Gastrocnemius medialis (tissue), 4 donors: Measurements from ENCODE around the gene WFIKKN1.

Experiments used
- POLR2A ChIP-seq, 2 donors: fragments of 450-650 bp; IDR thresholded peaks; one replicate each; pipeline ENCODE4 v1.6.1; 2017; ENCODE audit warnings: antibody characterized with exemption in 2 of 2, mild to moderate bottlenecking in 2 of 2, moderate library complexity in 2 of 2
- TF ChIP-seq, protein P1 (sequence below), 5 experiments: fragments of 450-650 bp in 3 of 5; fragments of 200-600 bp in 2 of 5; sonication (generic) in 2 of 5; IDR thresholded peaks in 4 of 5; conservative IDR thresholded peaks in 1 of 5; 1 replicate in 4 of 5; 2 replicates in 1 of 5; pipeline ENCODE4 v1.5.1; 2016 to 2019; ENCODE audit warnings: antibody characterized with exemption in 5 of 5, mild to moderate bottlenecking in 3 of 5, moderate library complexity in 3 of 5

DNA sequence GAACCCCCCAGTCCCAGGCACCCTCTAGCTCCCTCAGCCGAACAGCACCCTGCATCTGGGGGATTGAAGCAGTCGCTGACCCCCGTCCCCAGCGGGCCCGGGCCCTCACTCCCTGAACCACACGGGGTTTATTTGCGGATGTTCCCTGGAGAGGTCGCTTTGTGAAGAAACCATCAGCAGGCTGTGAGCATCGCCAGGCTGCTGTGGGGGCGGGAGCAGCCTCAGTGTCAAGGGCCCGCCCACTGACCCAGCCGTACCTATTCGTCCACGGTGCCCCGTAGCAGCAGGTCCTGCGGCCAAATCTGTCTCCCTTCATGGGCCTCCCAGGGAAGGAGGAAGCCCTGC, 47.3 kb upstream of the WFIKKN1 start:
- TF ChIP-seq, protein P1, sequence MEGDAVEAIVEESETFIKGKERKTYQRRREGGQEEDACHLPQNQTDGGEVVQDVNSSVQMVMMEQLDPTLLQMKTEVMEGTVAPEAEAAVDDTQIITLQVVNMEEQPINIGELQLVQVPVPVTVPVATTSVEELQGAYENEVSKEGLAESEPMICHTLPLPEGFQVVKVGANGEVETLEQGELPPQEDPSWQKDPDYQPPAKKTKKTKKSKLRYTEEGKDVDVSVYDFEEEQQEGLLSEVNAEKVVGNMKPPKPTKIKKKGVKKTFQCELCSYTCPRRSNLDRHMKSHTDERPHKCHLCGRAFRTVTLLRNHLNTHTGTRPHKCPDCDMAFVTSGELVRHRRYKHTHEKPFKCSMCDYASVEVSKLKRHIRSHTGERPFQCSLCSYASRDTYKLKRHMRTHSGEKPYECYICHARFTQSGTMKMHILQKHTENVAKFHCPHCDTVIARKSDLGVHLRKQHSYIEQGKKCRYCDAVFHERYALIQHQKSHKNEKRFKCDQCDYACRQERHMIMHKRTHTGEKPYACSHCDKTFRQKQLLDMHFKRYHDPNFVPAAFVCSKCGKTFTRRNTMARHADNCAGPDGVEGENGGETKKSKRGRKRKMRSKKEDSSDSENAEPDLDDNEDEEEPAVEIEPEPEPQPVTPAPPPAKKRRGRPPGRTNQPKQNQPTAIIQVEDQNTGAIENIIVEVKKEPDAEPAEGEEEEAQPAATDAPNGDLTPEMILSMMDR (IDR thresholded peaks at IDR 0.05 in 4 of 5, conservative IDR thresholded peaks at IDR 0.05 in 1 of 5): no peak
- TF ChIP-seq POLR2A (IDR thresholded peaks at IDR 0.05): no peak
